Lower lobe of right lung (tissue), 2 donors: ENCODE measurements around the gene AAK1. TPM values are rescaled to one million over a fixed set of nuclear protein-coding genes. Genes with fewer than 3 reads are reported as not detected.

ENCODE experiments used
- ATAC-seq, 2 donors: fragments of 200-7000 bp; cut with Tn5 transposase; one replicate each; pipeline ENCODE4 v1.9.1; 2020 to 2022; ENCODE audit warnings: mild to moderate bottlenecking in 2 of 2, moderate library complexity in 2 of 2
- DNase-seq: peaks from one replicate; pipeline ENCODE4 v3.0.0-alpha.2; 2020
- H3K27ac ChIP-seq: fragments of 200-600 bp; one replicate; pipeline ENCODE4 v1.8.0; 2022
- H3K27me3 ChIP-seq: fragments of 200-600 bp; one replicate; pipeline ENCODE4 v1.8.0; 2022; ENCODE audit warnings: low read depth
- H3K36me3 ChIP-seq: fragments of 200-600 bp; one replicate; pipeline ENCODE4 v1.8.0; 2022; ENCODE audit warnings: mild to moderate bottlenecking
- H3K4me1 ChIP-seq: fragments of 200-600 bp; one replicate; pipeline ENCODE4 v1.8.0; 2022
- H3K4me3 ChIP-seq: fragments of 200-600 bp; one replicate; pipeline ENCODE4 v1.8.0; 2022; ENCODE audit warnings: mild to moderate bottlenecking
- H3K9me3 ChIP-seq: fragments of 200-600 bp; one replicate; pipeline ENCODE4 v1.8.0; 2022
- CTCF ChIP-seq: fragments of 200-600 bp; IDR thresholded peaks from one replicate; pipeline ENCODE4 v1.8.0; 2022; ENCODE audit warnings: antibody characterized with exemption, mild to moderate bottlenecking
- intact Hi-C: fragments of 100-400 bp; cut with DNase I; formaldehyde crosslinking; loops from one replicate; pipeline ENCODE4 v1.11.0; 2022
- total RNA-seq: library from RNA; stranded (reverse); fragmentation: NEBNext Ultra II Directional; extraction: Animal tissue kit (Norgen Biotek cat#: 25700); gene quantifications from one replicate; pipeline ENCODE4 v1.2.1, GENCODE V29; 2021
- donor health status: DM: no; HTN: yes; CAD: no; lungs with severe emphysema.

Gene AAK1
- total RNA-seq, 1 donor from 2014 or later, result 73.3 TPM

- DNase-seq, result no peak
- TF ChIP-seq CTCF, result no peak
- intact Hi-C loops, result no loop called here
Observed at GRCh38 chr2:69499242-69499641, 144.3 kb downstream of the AAK1 start.

DNA sequence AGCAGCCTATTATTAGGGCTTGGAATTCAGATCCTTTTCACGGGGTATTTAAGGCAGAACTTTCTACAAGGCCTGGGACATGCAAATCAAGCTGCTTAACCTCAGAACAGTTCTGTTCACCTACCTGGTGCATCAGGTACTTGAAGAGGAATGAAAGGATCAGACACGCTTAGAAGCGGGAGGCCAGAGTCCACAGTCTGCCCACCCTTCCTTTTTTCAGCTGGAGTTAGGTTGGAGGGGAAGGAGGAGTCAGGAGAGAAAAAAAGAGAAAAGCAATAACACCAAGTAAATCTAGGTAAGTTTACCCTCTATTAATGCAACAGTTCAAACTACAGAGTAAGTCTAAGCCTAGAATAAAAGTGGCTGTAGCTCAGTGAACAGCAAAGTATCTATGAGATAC lies 147.7 kb downstream of the AAK1 start:
- Histone ChIP-seq H3K4me3 (no peak overlapping the region), H3K27me3 (no peaks in the 10 kb centered on the region), H3K27ac (no peak overlapping the region), H3K36me3 (peaks cover 26% of the 10 kb centered on the region), H3K4me1 (peaks cover 14% of the 10 kb centered on the region), H3K9me3 (no peaks in the 10 kb centered on the region)
- no peak for DNase-seq
- no peak for ATAC-seq
- intact Hi-C loops, result no loop called here
- TF ChIP-seq CTCF, result no peak

More at GRCh38 chr2:69499242-69499641, 144.3 kb downstream of the AAK1 start:
- no peak overlapping the region for H3K4me3 ChIP-seq
- H3K27me3 ChIP-seq, result no peaks in the 10 kb centered on the region
- no peaks in the 10 kb centered on the region for H3K9me3 ChIP-seq
- peaks cover 5% of the 10 kb centered on the region for H3K4me1 ChIP-seq
- peak; percentile 56 to 60 for ATAC-seq
- no peak overlapping the region for H3K27ac ChIP-seq
- H3K36me3 ChIP-seq, result peaks cover 36% of the 10 kb centered on the region

GRCh38 chr2:69495008-69495407 lies 148.5 kb downstream of the AAK1 start:
- H3K27ac ChIP-seq, result peak overlapping the region; percentile 28
- peaks cover 26% of the 10 kb centered on the region for H3K36me3 ChIP-seq

GRCh38 chr2:69494126-69494525 lies 149.4 kb downstream of the AAK1 start:
- no peak for ATAC-seq
- no peaks in the 10 kb centered on the region for H3K27me3 ChIP-seq
- no peak overlapping the region for H3K27ac ChIP-seq
- H3K36me3 ChIP-seq, result peaks cover 26% of the 10 kb centered on the region
- TF ChIP-seq CTCF, result no peak
- intact Hi-C loops, result no loop called here
- no peak overlapping the region for H3K4me3 ChIP-seq
- peaks cover 11% of the 10 kb centered on the region for H3K4me1 ChIP-seq
- H3K9me3 ChIP-seq, result no peaks in the 10 kb centered on the region
- no peak for DNase-seq

More at GRCh38 chr2:69495008-69495407, 148.5 kb downstream of the AAK1 start:
- Histone ChIP-seq H3K4me1 (peaks cover 14% of the 10 kb centered on the region), H3K27me3 (no peaks in the 10 kb centered on the region), H3K4me3 (no peak overlapping the region), H3K9me3 (no peaks in the 10 kb centered on the region)
- TF ChIP-seq CTCF, result no peak
- DNase-seq (no peak), ATAC-seq (no peak)
- intact Hi-C loops, result no loop called here

DNA sequence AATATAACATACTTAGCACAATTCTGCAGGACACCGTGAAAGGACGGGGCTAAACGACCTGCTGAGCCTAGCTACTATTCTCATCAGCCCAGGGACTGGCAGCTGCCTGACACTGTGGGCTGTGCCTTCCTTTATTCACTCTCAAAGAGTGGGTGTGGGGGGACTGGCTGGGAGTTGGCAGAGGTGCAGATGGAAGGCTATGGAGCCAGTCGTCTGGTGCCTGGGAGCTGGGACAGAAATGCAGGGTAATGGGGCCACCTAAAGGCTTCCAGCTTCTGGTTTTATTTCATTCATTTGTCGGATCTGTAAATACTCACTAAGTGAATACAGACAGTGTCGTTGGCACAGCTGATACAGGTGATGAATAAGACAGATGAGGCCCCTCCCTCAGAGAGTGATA lies 150.3 kb downstream of the AAK1 start:
- DNase-seq (no peak), ATAC-seq (no peak)

More for the DNA sequence above, 150.3 kb downstream of the AAK1 start:
- H3K36me3 ChIP-seq, result peaks cover 26% of the 10 kb centered on the region
- no peak overlapping the region for H3K27ac ChIP-seq
- H3K4me3 ChIP-seq, result no peak overlapping the region
- no peaks in the 10 kb centered on the region for H3K9me3 ChIP-seq
- no peaks in the 10 kb centered on the region for H3K27me3 ChIP-seq
- TF ChIP-seq CTCF, result no peak
- peaks cover 11% of the 10 kb centered on the region for H3K4me1 ChIP-seq
- intact Hi-C loops, result no loop called here
